HG03135 (cell line): ENCODE measurements around the gene CRB2.

Experiments
- ATAC-seq: cut with Tn5 transposase; IDR thresholded peaks from one replicate; pipeline ENCODE4 v1.9.1; 2021; ENCODE audit warnings: mild to moderate bottlenecking, moderate library complexity; ENCODE audit not compliant: unreplicated experiment

Gene CRB2

GRCh38 chr9:123361731-123362510, 5.9 kb downstream of the CRB2 start:
- ATAC-seq: no peak

GRCh38 chr9:123362856-123363255, 6.9 kb downstream of the CRB2 start:
- no peak for ATAC-seq

- ATAC-seq: no peak
Observed at GRCh38 chr9:123364241-123364824, 8.3 kb downstream of the CRB2 start.

- no peak for ATAC-seq
Observed at GRCh38 chr9:123365287-123365880, 9.4 kb downstream of the CRB2 start.

GRCh38 chr9:123365881-123366528, 10.0 kb downstream of the CRB2 start:
- ATAC-seq: no peak

GRCh38 chr9:123368023-123368422, 12.0 kb downstream of the CRB2 start:
- ATAC-seq: no peak

GRCh38 chr9:123368536-123369153, 12.6 kb downstream of the CRB2 start:
- ATAC-seq: no peak

GRCh38 chr9:123369296-123369695, 13.3 kb downstream of the CRB2 start:
- no peak for ATAC-seq

- no peak for ATAC-seq
Observed at GRCh38 chr9:123370108-123370507, 14.1 kb downstream of the CRB2 start.

GRCh38 chr9:123370526-123371227, 14.7 kb downstream of the CRB2 start:
- no peak for ATAC-seq

- no peak for ATAC-seq
Observed at GRCh38 chr9:123371228-123371584, 15.2 kb downstream of the CRB2 start.

- no peak for ATAC-seq
Observed at GRCh38 chr9:123371805-123372590, 16.0 kb downstream of the CRB2 start.

GRCh38 chr9:123372766-123373446, 16.9 kb downstream of the CRB2 start:
- no peak for ATAC-seq

- no peak for ATAC-seq
Observed at GRCh38 chr9:123373447-123373923, 17.5 kb downstream of the CRB2 start.

- ATAC-seq: no peak
Observed at GRCh38 chr9:123373946-123374345, 17.9 kb downstream of the CRB2 start.

- ATAC-seq: no peak
Observed at GRCh38 chr9:123375469-123376132, 19.6 kb downstream of the CRB2 start.

- no peak for ATAC-seq
Observed at GRCh38 chr9:123376218-123377071, 20.4 kb downstream of the CRB2 start.
